ENCODE measurements around the gene WNK2. TPM values are rescaled to one million over a fixed set of nuclear protein-coding genes. Genes with fewer than 3 reads are reported as not detected.

Gene WNK2
- total and polyA plus RNA-seq, 2 donors (not counting 3 experiments of a cell fraction or from before 2014, with no cell fraction given), result not detected

GRCh38 chr9:93317495-93318094 lies 133.7 kb downstream of the WNK2 start:
- no peaks in the 10 kb centered on the region for H4K20me1 ChIP-seq (replicated peaks; ENCODE audit: control insufficient read depth, extremely low read depth, insufficient read depth, low read length)
- intact Hi-C loops (cut with micrococcal nuclease) (loop anchor here (10.0 kb wide), 1 partner anchor 247 kb away; no protein-coding TSS in a partner anchor), dilution Hi-C loops (cut with MboI; ENCODE audit: extremely low pct_ligation_motif_present, low sequenced_read_pairs) (no loop called here)
- no peaks in the 10 kb centered on the region for H3K9me3 ChIP-seq (replicated peaks; ENCODE audit: control insufficient read depth, insufficient read depth, low read length)
- no peak overlapping the region for H2AFZ ChIP-seq (ENCODE audit: low read depth, low read length)
- no peak overlapping the region for H3K9ac ChIP-seq (replicated peaks; ENCODE audit: extremely low read depth, insufficient read depth, low read length)
- H3K4me2 ChIP-seq (ENCODE audit: insufficient read depth, low read length), result no peak overlapping the region
- H3K36me3 ChIP-seq (ENCODE audit: control insufficient read depth in 2 of 2, extremely low read depth in 1 of 2, insufficient read depth in 2 of 2, low read length in 2 of 2), result no peaks in the 10 kb centered on the region
- H3K79me2 ChIP-seq (ENCODE audit: control insufficient read depth, insufficient read depth, low read length), result no peaks in the 10 kb centered on the region
- H3K9me1 ChIP-seq (replicated peaks; ENCODE audit: control insufficient read depth, extremely low read depth, insufficient read depth, low read length), result no peaks in the 10 kb centered on the region
- H3K4me3 ChIP-seq (replicated peaks in 1 of 3; ENCODE audit: insufficient read depth in 1 of 3, low read depth in 1 of 3, low read length in 3 of 3), result no peak overlapping the region
- peaks cover 0 to 3% of the 10 kb centered on the region in 2 experiments for H3K27me3 ChIP-seq (ENCODE audit: control insufficient read depth in 2 of 2, insufficient read depth in 2 of 2, low read length in 2 of 2)
- peaks cover 8% of the 10 kb centered on the region for H3K4me1 ChIP-seq (ENCODE audit: control insufficient read depth, extremely low read depth, insufficient read depth, low read length)
- TF ChIP-seq EZH2 (IDR thresholded peaks at IDR 0.05; ENCODE audit: borderline replicate concordance, low read depth, low read length, severe bottlenecking) (no peak), POLR2A (IDR thresholded peaks at IDR 0.05; ENCODE audit: low read depth, low read length) (no peak), GATA2 (IDR thresholded peaks at IDR 0.05; ENCODE audit: insufficient read depth, insufficient read length, low read depth, low read length) (no peak), MAX (IDR thresholded peaks at IDR 0.05; ENCODE audit: insufficient read depth, insufficient read length) (no peak), FOS (IDR thresholded peaks at IDR 0.05; ENCODE audit: borderline replicate concordance, insufficient read depth, low read length) (no peak), MYC (IDR thresholded peaks at IDR 0.05; ENCODE audit: low read depth, low read length) (no peak), JUN (IDR thresholded peaks at IDR 0.05; ENCODE audit: borderline replicate concordance, insufficient read depth, insufficient read length, low read depth) (no peak), POLR2AphosphoS5 (IDR thresholded peaks at IDR 0.05; ENCODE audit: insufficient read depth, low read depth, low read length) (no peak)
- TF ChIP-seq, protein P1, sequence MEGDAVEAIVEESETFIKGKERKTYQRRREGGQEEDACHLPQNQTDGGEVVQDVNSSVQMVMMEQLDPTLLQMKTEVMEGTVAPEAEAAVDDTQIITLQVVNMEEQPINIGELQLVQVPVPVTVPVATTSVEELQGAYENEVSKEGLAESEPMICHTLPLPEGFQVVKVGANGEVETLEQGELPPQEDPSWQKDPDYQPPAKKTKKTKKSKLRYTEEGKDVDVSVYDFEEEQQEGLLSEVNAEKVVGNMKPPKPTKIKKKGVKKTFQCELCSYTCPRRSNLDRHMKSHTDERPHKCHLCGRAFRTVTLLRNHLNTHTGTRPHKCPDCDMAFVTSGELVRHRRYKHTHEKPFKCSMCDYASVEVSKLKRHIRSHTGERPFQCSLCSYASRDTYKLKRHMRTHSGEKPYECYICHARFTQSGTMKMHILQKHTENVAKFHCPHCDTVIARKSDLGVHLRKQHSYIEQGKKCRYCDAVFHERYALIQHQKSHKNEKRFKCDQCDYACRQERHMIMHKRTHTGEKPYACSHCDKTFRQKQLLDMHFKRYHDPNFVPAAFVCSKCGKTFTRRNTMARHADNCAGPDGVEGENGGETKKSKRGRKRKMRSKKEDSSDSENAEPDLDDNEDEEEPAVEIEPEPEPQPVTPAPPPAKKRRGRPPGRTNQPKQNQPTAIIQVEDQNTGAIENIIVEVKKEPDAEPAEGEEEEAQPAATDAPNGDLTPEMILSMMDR (IDR thresholded peaks at IDR 0.05; ENCODE audit: extremely low read depth in 1 of 2, insufficient read depth in 1 of 2, low read depth in 1 of 2, low read length in 2 of 2), result no peak
- DNase-seq (ENCODE audit: low read depth, low spot score) (no peak), FAIRE-seq (no peak)
- H3K27ac ChIP-seq (ENCODE audit: insufficient read depth, low read depth, low read length), result no peak overlapping the region
- POLR2A ChIA-PET, result no interaction called here
- no TSS peak for BruUV-seq (replicated peaks)
- CTCF ChIA-PET, result interaction anchor here (1.0 kb wide), 1 partner anchor 15 kb away, joined by 3 read pairs; no protein-coding TSS in a partner anchor

All from endothelial cell of umbilical vein (primary cell).